Caco-2 (cell line): Measurements from ENCODE around the gene C16orf90. TPM values are rescaled to one million over a fixed set of nuclear protein-coding genes. Genes with fewer than 3 reads are reported as not detected.
"Not testable (repeated sequence)": the region's sequence is repeated elsewhere in the genome, so short reads cannot be mapped to it uniquely, and the experiment has no call there.

ENCODE experiments used
- BruUV-seq: library from RNA; stranded (reverse); fragments of 400-500 nt; replicated peaks from 2 replicates; lab custom pipeline; 2021; lab: Mats Ljungman, UMichigan
- CTCF ChIA-PET: fragments of 300-600 bp; sonication (Branson Sonifier 250); formaldehyde crosslinking; loops from one replicate; lab custom pipeline; 2022; ENCODE audit warnings: antibody characterized with exemption; lab: Charles Lee
- POLR2A ChIA-PET: fragments of 300-600 bp; sonication (Branson Sonifier 250); formaldehyde crosslinking; loops from one replicate; lab custom pipeline; 2022; ENCODE audit warnings: antibody characterized with exemption; lab: Charles Lee
- DNase-seq, 2 experiments: peaks; one replicate each; pipeline versions ENCODE4 v3.0.0 to v3.0.0-alpha.2; 2020 to 2022
- H3K27me3 ChIP-seq: replicated peaks from 2 replicates; pipeline ENCODE4 v1.6.0; 2011; ENCODE audit warnings: low read length; ENCODE audit not compliant: control insufficient read depth, insufficient read depth
- H3K36me3 ChIP-seq: 2 replicates; pipeline ENCODE4 v1.5.1; 2011; ENCODE audit warnings: low read length; ENCODE audit not compliant: control insufficient read depth, insufficient read depth
- H3K4me1 ChIP-seq: fragments of 250-450 bp; sonication (Bioruptor Pico); 2 replicates; pipeline ENCODE4 v1.5.1; 2020; ENCODE audit warnings: mild to moderate bottlenecking
- H3K4me3 ChIP-seq: 2 replicates; pipeline ENCODE4 v1.5.1; 2011; ENCODE audit warnings: low read depth, mild to moderate bottlenecking, control low read depth, low read length
- H3K9me3 ChIP-seq: fragments of 250-450 bp; sonication (Bioruptor Pico); 2 replicates; pipeline ENCODE4 v1.5.1; 2020; ENCODE audit warnings: mild to moderate bottlenecking, moderate library complexity
- H3K27ac Mint-ChIP-seq: one replicate; pipeline ENCODE4 v1.8.0; 2022; ENCODE audit warnings: mixed read lengths; ENCODE audit not compliant: unreplicated experiment
- H3K27me3 Mint-ChIP-seq: one replicate; pipeline ENCODE4 v1.8.0; 2022; ENCODE audit warnings: mixed read lengths; ENCODE audit not compliant: insufficient read depth, unreplicated experiment
- H3K36me3 Mint-ChIP-seq: one replicate; pipeline ENCODE4 v1.8.0; 2022; ENCODE audit warnings: mild to moderate bottlenecking, mixed read lengths; ENCODE audit not compliant: insufficient read depth, unreplicated experiment
- H3K4me1 Mint-ChIP-seq: one replicate; pipeline ENCODE4 v1.8.0; 2022; ENCODE audit warnings: low read depth, mixed read lengths; ENCODE audit not compliant: unreplicated experiment
- H3K4me3 Mint-ChIP-seq: one replicate; pipeline ENCODE4 v1.8.0; 2022; ENCODE audit warnings: mild to moderate bottlenecking, moderate library complexity, mixed read lengths; ENCODE audit not compliant: unreplicated experiment
- H3K9me3 Mint-ChIP-seq: one replicate; pipeline ENCODE4 v1.8.0; 2022; ENCODE audit warnings: mixed read lengths; ENCODE audit not compliant: unreplicated experiment
- CTCF ChIP-seq, 2 experiments: fragments of 200-600 bp in 1 of 2; IDR thresholded peaks; 1 replicate in 1 of 2; 2 replicates in 1 of 2; pipeline versions ENCODE4 v1.5.1 to v1.8.0; 2011 to 2022; ENCODE audit warnings: antibody characterized with exemption in 1 of 2, control low read depth in 1 of 2, inconsistent platforms in 1 of 2, low read depth in 1 of 2, low read length in 1 of 2, mild to moderate bottlenecking in 1 of 2, moderate library complexity in 1 of 2; ENCODE audit not compliant: insufficient read depth in 1 of 2, severe bottlenecking in 1 of 2, unreplicated experiment in 1 of 2
- intact Hi-C: fragments of 100-400 bp; cut with micrococcal nuclease; formaldehyde crosslinking; loops from one replicate; pipeline ENCODE4 v1.10.0; 2022; ENCODE audit not compliant: unreplicated experiment
- total RNA-seq: library from RNA; stranded (reverse); gene quantifications from 2 replicates; pipeline ENCODE4 v1.2.3, GENCODE V29; 2022

C16orf90 gene
- total RNA-seq, 1 experiment from 2014 or later: not detected

- no peaks in the 10 kb centered on the region; the same call in 1 of the 2 replicates for H3K36me3 ChIP-seq
- H3K9me3 ChIP-seq: no peaks in the 10 kb centered on the region
- Mint-ChIP-seq H3K4me1 (peaks cover 5% of the 10 kb centered on the region), H3K27ac (no peak overlapping the region), H3K9me3 (no peaks in the 10 kb centered on the region), H3K4me3 (no peak overlapping the region), H3K27me3 (no peaks in the 10 kb centered on the region), H3K36me3 (peaks cover 76% of the 10 kb centered on the region)
- H3K4me1 ChIP-seq: no peaks in the 10 kb centered on the region
- CTCF ChIA-PET: no interaction called here
- BruUV-seq: no TSS peak
- H3K27me3 ChIP-seq: no peaks in the 10 kb centered on the region
- intact Hi-C loops: no loop called here
- no peak overlapping the region for H3K4me3 ChIP-seq
- no peak for TF ChIP-seq CTCF (IDR thresholded peaks at IDR 0.05; ENCODE audit: insufficient read depth in 1 of 2, low read depth in 1 of 2, low read length in 1 of 2, severe bottlenecking in 1 of 2, unreplicated experiment in 1 of 2)
- POLR2A ChIA-PET: no interaction called here
- DNase-seq: no peak
Observed at GRCh38 chr16:3478242-3478925, 16.9 kb downstream of the C16orf90 start.

- H3K4me3 Mint-ChIP-seq: no peak overlapping the region
- Histone ChIP-seq H3K4me1 (no peaks in the 10 kb centered on the region), H3K4me3 (no peak overlapping the region), H3K9me3 (no peaks in the 10 kb centered on the region), H3K36me3 (no peaks in the 10 kb centered on the region), H3K27me3 (no peaks in the 10 kb centered on the region)
- TF ChIP-seq CTCF (IDR thresholded peaks at IDR 0.05; ENCODE audit: insufficient read depth in 1 of 2, low read depth in 1 of 2, low read length in 1 of 2, severe bottlenecking in 1 of 2, unreplicated experiment in 1 of 2): no peak
- peaks cover 72% of the 10 kb centered on the region for H3K36me3 Mint-ChIP-seq
- no peaks in the 10 kb centered on the region for H3K9me3 Mint-ChIP-seq
- no peak overlapping the region for H3K27ac Mint-ChIP-seq
- H3K4me1 Mint-ChIP-seq: peaks cover 5% of the 10 kb centered on the region
- ChIA-PET POLR2A (no interaction called here), CTCF (no interaction called here)
- intact Hi-C loops: no loop called here
- no peak for DNase-seq
- BruUV-seq: no TSS peak
- H3K27me3 Mint-ChIP-seq: no peaks in the 10 kb centered on the region
Observed at GRCh38 chr16:3476409-3476808, 18.9 kb downstream of the C16orf90 start.

- no peak for TF ChIP-seq CTCF (IDR thresholded peaks at IDR 0.05; ENCODE audit: insufficient read depth in 1 of 2, low read depth in 1 of 2, low read length in 1 of 2, severe bottlenecking in 1 of 2, unreplicated experiment in 1 of 2)
- CTCF ChIA-PET: interaction anchor here (0.5 kb wide), 1 partner anchor 13 kb away, joined by 3 read pairs; no protein-coding TSS in a partner anchor
- no peak overlapping the region for H3K4me3 Mint-ChIP-seq
- H3K9me3 Mint-ChIP-seq: no peaks in the 10 kb centered on the region
- peak overlapping the region; percentile 65 for H3K27ac Mint-ChIP-seq
- Histone ChIP-seq H3K27me3 (no peaks in the 10 kb centered on the region), H3K36me3 (no peaks in the 10 kb centered on the region), H3K4me1 (no peaks in the 10 kb centered on the region), H3K4me3 (no peak overlapping the region), H3K9me3 (no peaks in the 10 kb centered on the region)
- POLR2A ChIA-PET: no interaction called here
- no peaks in the 10 kb centered on the region for H3K27me3 Mint-ChIP-seq
- peaks cover 71% of the 10 kb centered on the region for H3K36me3 Mint-ChIP-seq
- DNase-seq: no peak
- intact Hi-C loops: no loop called here
- peaks cover 5% of the 10 kb centered on the region for H3K4me1 Mint-ChIP-seq
- BruUV-seq: no TSS peak
Observed at GRCh38 chr16:3475604-3476375, 19.5 kb downstream of the C16orf90 start.

GRCh38 chr16:3474870-3475269 lies 20.4 kb downstream of the C16orf90 start:
- H3K9me3 ChIP-seq, H3K4me1 ChIP-seq, H3K4me3 ChIP-seq, H3K36me3 ChIP-seq, POLR2A ChIA-PET, H3K27me3 Mint-ChIP-seq, H3K4me1 Mint-ChIP-seq, H3K27me3 ChIP-seq, DNase-seq, BruUV-seq, H3K4me3 Mint-ChIP-seq, intact Hi-C loops, H3K9me3 Mint-ChIP-seq: not testable (repeated sequence)
- Mint-ChIP-seq H3K27ac (peak overlapping the region; percentile 65), H3K36me3 (peaks cover 70% of the 10 kb centered on the region)
- CTCF ChIA-PET: interaction anchor here (1.4 kb wide), 1 partner anchor 11 kb away, joined by 3 read pairs; no protein-coding TSS in a partner anchor
